ENCODE data around the gene FKBP1A.

DNA sequence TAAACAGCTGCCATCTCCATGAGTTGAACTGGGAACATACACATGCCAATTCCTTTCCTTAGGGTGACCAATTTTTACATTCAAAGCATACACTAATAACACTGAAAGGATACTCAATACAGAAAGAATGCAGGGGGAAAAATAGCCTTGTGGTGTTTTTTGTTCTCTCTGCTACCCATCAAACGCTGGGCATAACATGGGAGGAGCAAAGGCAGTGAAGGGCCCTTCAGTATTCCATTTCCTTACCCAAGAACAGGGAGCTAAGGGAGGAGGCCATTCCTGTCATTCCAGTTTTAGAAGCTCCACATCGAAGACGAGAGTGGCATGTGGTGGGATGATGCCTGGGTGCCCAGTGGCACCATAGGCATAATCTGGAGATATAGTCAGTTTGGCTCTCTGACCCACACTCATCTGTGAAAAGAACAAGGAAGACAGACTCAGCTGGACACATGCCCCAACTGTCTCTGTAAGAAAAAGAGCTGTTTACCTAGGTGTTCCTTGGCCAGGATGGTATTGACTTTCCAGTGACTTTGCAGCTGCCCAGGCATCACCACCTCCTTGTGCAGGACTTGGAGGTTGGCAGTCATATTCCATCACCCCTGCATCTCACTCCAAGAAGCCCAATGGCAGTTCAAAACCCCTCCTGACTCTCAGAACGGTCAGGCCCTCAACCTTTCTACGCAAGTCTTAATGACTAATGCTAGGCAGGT is 20.9 kb downstream of the FKBP1A start:
- TF ChIP-seq CTCF (IDR thresholded peaks at IDR 0.05) (no peak), POLR2A (IDR thresholded peaks at IDR 0.05) (no peak), EP300 (IDR thresholded peaks at IDR 0.05) (no peak)

Data from sigmoid colon (tissue), 4 donors.